IPS-18c (cell line): ENCODE data around the gene RBBP4.
A peak's percentile ranks its signal among the peaks of the same experiment; 100 is the strongest.
"Not testable (repeated sequence)": the region's sequence is repeated elsewhere in the genome, so short reads cannot be mapped to it uniquely, and the experiment has no call there.

Experiments used
- H3K4me3 ChIP-seq: 2 replicates; pipeline ENCODE4 v1.7.0; 2013; ENCODE audit warnings: low read depth, mild to moderate bottlenecking, low read length, moderate library complexity; ENCODE audit not compliant: insufficient read depth
- H3K9me3 ChIP-seq: one replicate; pipeline ENCODE4 v1.6.1; 2013; ENCODE audit warnings: mild to moderate bottlenecking, low read length, moderate library complexity; ENCODE audit not compliant: control insufficient read depth, insufficient read depth

Gene RBBP4

DNA sequence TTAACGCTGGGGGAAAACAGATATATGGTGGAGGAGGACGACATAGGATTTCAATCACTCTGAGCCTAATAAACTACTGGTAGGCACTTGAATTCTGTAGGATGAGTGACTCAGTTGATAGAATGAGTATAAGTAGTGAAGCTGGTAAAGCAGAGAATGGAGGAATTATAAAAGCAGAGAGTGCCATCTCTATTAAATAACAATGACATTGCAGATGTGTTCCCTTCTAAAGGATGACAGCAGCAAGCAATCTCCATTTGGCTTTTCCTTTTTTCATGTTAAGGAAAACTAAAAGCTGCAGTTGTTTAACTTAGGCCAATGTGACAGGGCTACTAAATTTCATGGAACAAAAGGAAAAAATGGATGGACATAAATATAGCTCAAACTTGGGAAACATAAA is 18.2 kb upstream of the RBBP4 start:
- H3K9me3 ChIP-seq = no peaks in the 10 kb centered on the region
- no peak overlapping the region for H3K4me3 ChIP-seq

- peaks cover 2% of the 10 kb centered on the region for H3K9me3 ChIP-seq
- H3K4me3 ChIP-seq = no peak overlapping the region
Observed at GRCh38 chr1:32635508-32636277, 15.3 kb upstream of the RBBP4 start.

- Histone ChIP-seq H3K9me3 (peaks cover 2% of the 10 kb centered on the region), H3K4me3 (no peak overlapping the region)
Observed at GRCh38 chr1:32636914-32637645, 13.9 kb upstream of the RBBP4 start.

- no peak overlapping the region for H3K4me3 ChIP-seq
- peaks cover 2% of the 10 kb centered on the region for H3K9me3 ChIP-seq
Observed at GRCh38 chr1:32639489-32640075, 11.4 kb upstream of the RBBP4 start.

DNA sequence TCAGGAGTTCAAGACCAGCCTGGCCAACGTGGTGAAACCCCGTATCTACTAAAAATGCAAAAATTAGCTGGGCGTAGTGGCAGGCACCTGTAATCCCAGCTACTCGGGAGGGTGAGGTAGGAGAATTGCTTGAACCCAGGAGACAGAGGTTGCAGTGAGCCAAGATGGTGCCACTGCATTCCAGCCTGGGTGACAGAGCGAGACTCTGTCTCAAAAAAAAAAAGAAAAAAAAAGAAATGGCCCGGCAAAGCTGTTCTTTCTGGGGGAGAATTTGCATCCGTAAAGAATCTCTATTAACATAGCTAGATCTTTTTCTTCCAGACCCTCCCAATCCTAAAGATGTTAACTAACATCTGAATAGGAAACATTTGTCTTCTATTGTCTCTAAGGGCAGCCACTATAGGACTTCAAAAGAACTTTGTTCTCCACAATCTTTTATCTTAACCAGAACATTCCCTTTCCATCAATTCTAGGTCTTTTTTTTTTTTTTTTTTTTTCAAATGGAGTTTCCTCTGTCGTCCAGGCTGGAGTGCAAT is 8.6 kb upstream of the RBBP4 start:
- not testable (repeated sequence) for H3K4me3 ChIP-seq, H3K9me3 ChIP-seq

- no peak overlapping the region for H3K4me3 ChIP-seq
- peaks cover 2% of the 10 kb centered on the region for H3K9me3 ChIP-seq
Observed at GRCh38 chr1:32644426-32644825, 6.6 kb upstream of the RBBP4 start.

GRCh38 chr1:32647308-32648134 is 3.5 kb upstream of the RBBP4 start:
- H3K4me3 ChIP-seq = no peak overlapping the region
- no peaks in the 10 kb centered on the region for H3K9me3 ChIP-seq

DNA sequence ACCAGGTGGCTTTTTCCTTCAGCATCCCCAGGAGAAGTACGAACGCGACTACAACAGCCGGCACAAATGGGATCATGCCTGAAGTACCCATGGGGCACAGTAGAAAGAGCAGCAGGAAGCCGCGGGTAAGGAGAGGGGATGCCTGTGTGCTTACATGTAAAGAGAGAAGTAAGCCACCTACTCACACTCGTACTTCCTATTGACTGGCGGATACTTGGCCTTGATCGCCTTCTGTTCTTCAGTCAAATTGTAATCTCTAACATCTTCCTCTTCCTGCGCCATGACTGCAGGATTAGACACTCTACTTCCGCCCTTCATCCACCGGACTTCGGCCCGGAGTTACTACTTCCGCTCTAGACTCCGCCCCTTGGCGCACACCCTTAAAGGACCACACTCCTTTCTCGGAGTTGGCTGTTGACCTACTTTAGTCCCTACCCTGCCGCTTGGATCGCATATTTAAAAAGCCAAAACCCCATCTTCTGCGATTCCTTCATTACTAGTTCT is 708 bp upstream of the RBBP4 start, which contains the start of gene ZBTB8OS:
Gene ZBTB8OS (minus strand): TSS at position 303 of the 504 bp plus-strand sequence. CDS start 21 bp downstream, at position 282.
- H3K9me3 ChIP-seq = no peaks in the 10 kb centered on the region
- H3K4me3 ChIP-seq = peak within 1 kb of the TSS; percentile 98

DNA sequence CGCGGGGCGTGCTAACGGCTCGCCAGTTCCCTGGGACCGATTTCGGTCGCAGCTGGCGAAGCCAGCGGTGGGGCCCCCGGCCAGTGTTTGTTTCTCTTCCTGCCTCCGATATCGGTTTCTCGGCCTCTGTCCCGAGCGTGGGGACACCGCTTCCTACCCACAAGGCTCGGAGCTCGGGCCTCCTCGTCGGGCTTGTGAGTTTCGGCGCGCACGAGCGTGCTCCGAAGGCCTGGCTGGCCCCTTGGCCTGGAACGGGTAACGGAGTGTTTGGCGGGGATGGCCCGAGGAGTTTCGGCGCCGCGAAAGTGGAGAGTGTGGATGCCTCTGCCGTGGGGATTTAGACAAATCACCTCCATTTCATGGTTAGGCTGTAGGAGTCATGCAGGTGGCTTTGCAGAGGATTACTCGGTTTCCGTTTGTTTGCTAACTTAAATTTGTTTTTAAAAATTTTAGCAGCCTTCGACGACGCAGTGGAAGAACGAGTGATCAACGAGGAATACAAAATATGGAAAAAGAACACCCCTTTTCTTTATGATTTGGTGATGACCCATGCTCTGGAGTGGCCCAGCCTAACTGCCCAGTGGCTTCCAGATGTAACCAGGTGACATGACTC is 559 bp downstream of the RBBP4 start:
- Histone ChIP-seq H3K9me3 (no peaks in the 10 kb centered on the region), H3K4me3 (peak overlapping the region; percentile 98)

DNA sequence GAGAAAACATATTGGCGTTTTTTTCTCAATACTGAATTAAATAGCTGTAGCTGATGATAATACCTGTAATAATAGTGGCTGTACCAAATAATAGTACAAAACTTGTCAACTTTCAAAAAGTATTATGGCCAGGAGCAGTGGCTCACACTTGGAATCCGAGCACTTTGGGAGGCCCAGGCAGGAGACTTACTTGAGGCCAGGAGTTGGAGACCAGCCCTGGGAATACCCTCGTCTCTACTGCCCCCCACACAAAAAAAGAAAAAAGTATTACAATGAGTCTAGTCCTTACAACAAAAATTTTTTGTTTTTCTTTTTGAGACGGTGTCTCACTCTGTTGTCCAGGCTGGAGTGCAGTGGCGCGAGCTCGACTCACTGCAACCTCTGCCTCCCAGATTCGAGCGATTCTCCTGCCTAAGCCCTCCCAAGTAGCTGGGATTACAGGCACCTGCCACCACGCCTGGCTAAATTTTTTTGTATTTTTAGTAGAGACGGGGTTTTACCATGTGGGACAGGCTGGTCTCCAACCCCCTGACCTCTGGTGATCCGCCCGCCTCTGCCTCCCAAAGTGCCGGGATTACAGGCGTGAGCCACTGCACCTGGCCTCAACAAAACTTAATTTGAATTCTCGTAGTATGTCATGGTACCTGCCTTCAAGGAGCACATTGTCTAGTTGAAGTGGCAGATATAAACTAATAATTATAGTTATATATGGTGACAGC is 1.4 kb downstream of the RBBP4 start:
- Histone ChIP-seq H3K4me3 (peak overlapping the region; percentile 98), H3K9me3 (no peaks in the 10 kb centered on the region)

DNA sequence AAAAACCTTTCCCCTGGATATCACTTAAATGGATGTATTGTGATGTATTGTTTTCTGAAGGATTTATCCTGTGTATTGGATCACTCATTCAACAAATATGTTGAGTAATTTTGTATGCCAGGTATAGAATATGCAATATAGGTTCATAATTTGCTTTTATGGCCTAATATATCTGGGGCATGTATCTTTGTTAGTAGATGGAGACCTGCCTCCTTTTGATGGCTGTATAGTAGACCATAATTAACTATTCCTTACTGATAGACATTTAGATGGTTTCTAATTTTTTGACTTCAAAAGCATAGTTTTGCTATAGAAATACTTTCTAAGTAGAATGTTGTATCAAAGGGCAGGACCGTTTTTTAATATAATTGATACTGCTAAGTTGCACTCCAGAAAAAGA is 8.6 kb downstream of the RBBP4 start:
- H3K4me3 ChIP-seq = no peak overlapping the region
- H3K9me3 ChIP-seq = no peaks in the 10 kb centered on the region

DNA sequence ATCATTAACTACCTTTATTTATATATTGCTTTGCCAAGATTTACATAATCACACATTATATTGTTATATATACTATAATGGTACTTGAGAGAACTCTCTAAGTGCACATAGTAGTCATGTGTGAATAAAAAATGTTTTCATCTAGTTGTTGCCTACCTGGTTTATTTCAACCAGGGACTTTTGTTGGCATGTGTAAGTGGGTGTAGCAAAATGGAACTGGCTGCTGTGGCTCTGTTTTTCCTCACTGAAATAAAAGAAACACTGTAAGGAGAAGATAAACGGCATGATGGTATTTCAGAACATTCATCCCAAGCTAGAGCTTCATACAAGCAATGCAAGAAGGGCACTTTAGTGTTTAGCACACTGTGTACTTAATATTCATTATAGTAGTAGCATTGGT is 14.9 kb downstream of the RBBP4 start:
- H3K9me3 ChIP-seq = no peaks in the 10 kb centered on the region

DNA sequence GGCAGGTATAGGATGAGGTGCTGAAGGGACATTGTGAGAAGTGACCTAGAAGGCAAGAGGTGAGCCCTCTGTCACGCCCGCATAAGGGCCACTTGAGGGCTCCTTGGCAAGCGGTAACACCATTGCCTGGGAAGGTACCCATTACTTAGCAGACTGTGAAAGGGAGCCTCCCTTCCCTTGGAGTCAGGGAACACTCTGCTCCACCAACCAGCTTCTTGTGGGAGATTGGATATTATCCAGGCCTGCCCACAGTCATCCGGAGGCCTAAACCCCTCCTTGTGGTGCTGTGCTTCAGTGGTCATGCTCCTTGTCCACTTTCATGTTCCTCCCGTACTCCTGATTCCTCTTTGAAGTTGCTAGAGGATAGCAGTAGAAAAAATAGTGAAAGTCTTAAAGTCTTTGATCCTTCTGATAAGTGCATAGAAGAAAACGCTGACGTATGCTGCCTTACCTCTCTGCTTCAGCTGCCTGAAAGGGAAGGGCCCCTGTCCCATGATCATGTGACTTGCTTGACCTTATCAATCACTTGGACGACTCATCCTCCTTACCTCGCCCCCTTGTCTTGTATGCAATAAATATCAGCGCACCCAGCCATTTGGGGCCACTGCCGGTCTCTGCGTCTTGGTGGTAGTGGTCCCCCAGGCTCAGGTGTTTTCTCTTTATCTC is 16.0 kb downstream of the RBBP4 start:
- Histone ChIP-seq H3K4me3 (no peak overlapping the region), H3K9me3 (no peaks in the 10 kb centered on the region)

More for the DNA sequence above, 14.9 kb downstream of the RBBP4 start:
- H3K4me3 ChIP-seq = no peak overlapping the region

- H3K9me3 ChIP-seq = not testable (repeated sequence)
Observed at GRCh38 chr1:32668716-32669115, 17.7 kb downstream of the RBBP4 start.

DNA sequence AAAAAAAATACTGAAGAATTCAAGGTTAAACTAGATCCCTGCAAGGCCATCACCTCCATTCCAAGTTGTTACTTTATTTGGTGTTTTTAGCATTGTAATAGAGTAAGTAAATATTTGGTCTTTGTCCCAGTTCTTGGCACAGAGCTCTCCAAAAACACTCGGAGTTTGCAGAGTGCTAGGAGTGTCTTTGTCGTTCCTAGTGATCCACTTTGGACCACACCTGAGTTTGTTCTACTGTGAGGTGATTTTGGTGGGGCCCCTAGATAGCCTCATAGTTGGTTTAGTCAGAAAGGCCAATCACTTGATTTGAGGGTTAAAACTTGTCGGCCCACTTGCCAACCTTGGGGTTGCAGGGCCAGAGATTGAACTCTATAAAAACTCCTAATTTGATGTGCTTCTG is 25.9 kb downstream of the RBBP4 start:
- H3K9me3 ChIP-seq = no peaks in the 10 kb centered on the region

More at GRCh38 chr1:32668716-32669115, 17.7 kb downstream of the RBBP4 start:
- not testable (repeated sequence) for H3K4me3 ChIP-seq

More for the DNA sequence above, 25.9 kb downstream of the RBBP4 start:
- no peak overlapping the region for H3K4me3 ChIP-seq
